SU-DHL-6 (cell line): ENCODE data around the gene CDH23.

ENCODE experiments used
- H2AFZ ChIP-seq: fragments of 200-600 bp; sonication (generic); 2 replicates; pipeline ENCODE4 v1.6.1; 2014; ENCODE audit warnings: low read depth, mild to moderate bottlenecking, moderate library complexity, mixed read lengths, antibody characterized with exemption, low read length; ENCODE audit not compliant: severe bottlenecking
- H3F3A ChIP-seq: fragments of 200-600 bp; shearing (Covaris generic); 2 replicates; pipeline ENCODE4 v1.6.0; 2016; ENCODE audit warnings: antibody characterized with exemption, mild to moderate bottlenecking; ENCODE audit not compliant: insufficient read depth
- H3K27ac ChIP-seq: fragments of 200-600 bp; sonication (generic); 2 replicates; pipeline ENCODE4 v1.5.1; 2016; ENCODE audit warnings: low read depth, mild to moderate bottlenecking, low read length, moderate library complexity, mixed read lengths
- H3K27me3 ChIP-seq: fragments of 200-600 bp; sonication (generic), shearing (Covaris generic); 2 replicates; pipeline ENCODE4 v1.6.0; 2014; ENCODE audit warnings: mild to moderate bottlenecking, low read length
- H3K36me3 ChIP-seq: fragments of 200-600 bp; sonication (generic); 2 replicates; pipeline ENCODE4 v1.6.1; 2014; ENCODE audit warnings: mild to moderate bottlenecking, low read length, mixed read lengths
- H3K4me2 ChIP-seq: fragments of 300-600, 200-600 bp; shearing (Covaris generic), sonication (generic); 2 replicates; pipeline ENCODE4 v1.6.0; 2014; ENCODE audit warnings: low read length, low read depth, mild to moderate bottlenecking; ENCODE audit not compliant: poor library complexity, severe bottlenecking
- H3K4me3 ChIP-seq: fragments of 200-600 bp; sonication (generic); 2 replicates; pipeline ENCODE4 v1.5.1; 2014; ENCODE audit warnings: antibody characterized with exemption, low read length, mild to moderate bottlenecking, mixed read lengths; ENCODE audit not compliant: insufficient read depth, poor library complexity, severe bottlenecking
- H3K79me2 ChIP-seq: fragments of 200-600 bp; sonication (generic); 2 replicates; pipeline ENCODE4 v1.6.1; 2014; ENCODE audit warnings: mild to moderate bottlenecking, low read length, moderate library complexity; ENCODE audit not compliant: insufficient read depth
- H3K9ac ChIP-seq: fragments of 200-600 bp; sonication (generic); 2 replicates; pipeline ENCODE4 v1.7.0; 2014; ENCODE audit warnings: mild to moderate bottlenecking, low read length
- H3K9me2 ChIP-seq: fragments of 200-600 bp; sonication (generic); replicated peaks from 2 replicates; pipeline ENCODE4 v1.6.1; 2014; ENCODE audit warnings: low read length; ENCODE audit not compliant: insufficient read depth
- H3K9me3 ChIP-seq: fragments of 200-600 bp; sonication (generic); 2 replicates; pipeline ENCODE4 v1.6.1; 2014; ENCODE audit warnings: low read length, mixed read lengths; ENCODE audit not compliant: insufficient read depth
- H4K20me1 ChIP-seq: fragments of 200-600 bp; sonication (generic); 2 replicates; pipeline ENCODE4 v1.6.1; 2014; ENCODE audit warnings: low read depth, mild to moderate bottlenecking, antibody characterized with exemption, low read length, moderate library complexity, mixed read lengths
- EZH2phosphoT487 ChIP-seq: fragments of 200-600 bp; sonication (generic), shearing (Covaris generic); conservative IDR thresholded peaks from 2 replicates; pipeline ENCODE4 v1.6.1; 2018; ENCODE audit warnings: mild to moderate bottlenecking, antibody characterized with exemption, low read length, moderate library complexity, mixed read lengths
- TF ChIP-seq, protein P1 (sequence below): fragments of 200-600 bp; sonication (generic); IDR thresholded peaks from one replicate; pipeline ENCODE4 v1.5.1; 2017; ENCODE audit warnings: antibody characterized with exemption, mild to moderate bottlenecking, low read length, moderate library complexity; ENCODE audit not compliant: insufficient read depth, poor library complexity, severe bottlenecking

CDH23 gene

DNA sequence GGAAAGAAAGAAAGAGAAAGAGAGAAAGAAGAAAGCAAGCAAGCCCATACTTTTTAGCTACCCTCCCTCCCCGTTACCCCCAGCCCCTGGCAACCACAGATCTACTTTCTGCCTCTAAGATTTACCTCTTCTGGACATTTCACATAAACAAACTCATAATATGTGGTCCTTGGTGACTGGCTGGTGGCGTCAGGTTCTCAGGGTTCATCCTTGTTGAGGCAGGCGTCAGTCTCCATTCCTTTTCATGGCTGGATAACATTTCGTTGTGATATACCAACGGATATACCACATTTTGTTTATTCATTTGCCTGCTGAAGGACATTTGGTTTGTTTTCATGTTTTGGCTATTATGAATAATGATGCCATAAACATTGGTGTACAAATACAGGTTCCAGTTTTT is 30.5 kb downstream of the CDH23 start:
- Histone ChIP-seq H3K27ac (no peak overlapping the region), H3K79me2 (no peaks in the 10 kb centered on the region)
- TF ChIP-seq, protein P1, sequence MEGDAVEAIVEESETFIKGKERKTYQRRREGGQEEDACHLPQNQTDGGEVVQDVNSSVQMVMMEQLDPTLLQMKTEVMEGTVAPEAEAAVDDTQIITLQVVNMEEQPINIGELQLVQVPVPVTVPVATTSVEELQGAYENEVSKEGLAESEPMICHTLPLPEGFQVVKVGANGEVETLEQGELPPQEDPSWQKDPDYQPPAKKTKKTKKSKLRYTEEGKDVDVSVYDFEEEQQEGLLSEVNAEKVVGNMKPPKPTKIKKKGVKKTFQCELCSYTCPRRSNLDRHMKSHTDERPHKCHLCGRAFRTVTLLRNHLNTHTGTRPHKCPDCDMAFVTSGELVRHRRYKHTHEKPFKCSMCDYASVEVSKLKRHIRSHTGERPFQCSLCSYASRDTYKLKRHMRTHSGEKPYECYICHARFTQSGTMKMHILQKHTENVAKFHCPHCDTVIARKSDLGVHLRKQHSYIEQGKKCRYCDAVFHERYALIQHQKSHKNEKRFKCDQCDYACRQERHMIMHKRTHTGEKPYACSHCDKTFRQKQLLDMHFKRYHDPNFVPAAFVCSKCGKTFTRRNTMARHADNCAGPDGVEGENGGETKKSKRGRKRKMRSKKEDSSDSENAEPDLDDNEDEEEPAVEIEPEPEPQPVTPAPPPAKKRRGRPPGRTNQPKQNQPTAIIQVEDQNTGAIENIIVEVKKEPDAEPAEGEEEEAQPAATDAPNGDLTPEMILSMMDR: no peak
- TF ChIP-seq EZH2phosphoT487: no peak

DNA sequence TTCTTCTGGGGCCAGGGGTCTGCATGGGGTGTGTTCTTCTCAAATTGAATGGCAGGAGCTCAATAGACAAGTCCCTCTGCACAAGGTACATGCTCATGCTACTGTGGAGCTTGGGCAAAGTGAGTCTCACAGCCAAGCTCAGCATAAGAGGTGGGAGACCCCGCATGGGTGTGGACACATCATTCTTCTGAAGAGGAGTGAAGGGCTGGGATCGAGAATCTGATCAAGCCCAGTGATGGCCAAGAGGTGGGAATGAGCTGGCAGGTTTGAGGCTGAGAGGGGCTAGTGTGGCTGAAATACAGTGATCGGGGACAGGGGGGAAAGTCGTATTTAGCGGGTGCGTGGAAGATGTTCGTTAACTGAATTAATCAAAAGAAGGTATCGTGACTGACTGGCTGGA is 32.6 kb downstream of the CDH23 start:
- H3K9me2 ChIP-seq: no peaks in the 10 kb centered on the region
- no peaks in the 10 kb centered on the region for H3K9me3 ChIP-seq
- H3K27ac ChIP-seq: no peak overlapping the region
- no peaks in the 10 kb centered on the region for H3K27me3 ChIP-seq
- H3F3A ChIP-seq: no peaks in the 10 kb centered on the region
- H3K4me3 ChIP-seq: no peak overlapping the region
- H3K36me3 ChIP-seq: no peaks in the 10 kb centered on the region
- no peak overlapping the region for H2AFZ ChIP-seq
- no peaks in the 10 kb centered on the region for H4K20me1 ChIP-seq
- H3K79me2 ChIP-seq: no peaks in the 10 kb centered on the region
- no peak overlapping the region for H3K4me2 ChIP-seq
- no peak overlapping the region for H3K9ac ChIP-seq
- no peak for TF ChIP-seq EZH2phosphoT487
- TF ChIP-seq, protein P1: no peak

More for the DNA sequence above, 30.5 kb downstream of the CDH23 start:
- Histone ChIP-seq H3K9me2 (no peaks in the 10 kb centered on the region), H4K20me1 (no peaks in the 10 kb centered on the region), H3K27me3 (no peaks in the 10 kb centered on the region), H3K36me3 (no peaks in the 10 kb centered on the region), H2AFZ (no peak overlapping the region), H3K9ac (no peak overlapping the region), H3F3A (no peaks in the 10 kb centered on the region), H3K4me2 (no peak overlapping the region), H3K9me3 (no peaks in the 10 kb centered on the region), H3K4me3 (no peak overlapping the region)

DNA sequence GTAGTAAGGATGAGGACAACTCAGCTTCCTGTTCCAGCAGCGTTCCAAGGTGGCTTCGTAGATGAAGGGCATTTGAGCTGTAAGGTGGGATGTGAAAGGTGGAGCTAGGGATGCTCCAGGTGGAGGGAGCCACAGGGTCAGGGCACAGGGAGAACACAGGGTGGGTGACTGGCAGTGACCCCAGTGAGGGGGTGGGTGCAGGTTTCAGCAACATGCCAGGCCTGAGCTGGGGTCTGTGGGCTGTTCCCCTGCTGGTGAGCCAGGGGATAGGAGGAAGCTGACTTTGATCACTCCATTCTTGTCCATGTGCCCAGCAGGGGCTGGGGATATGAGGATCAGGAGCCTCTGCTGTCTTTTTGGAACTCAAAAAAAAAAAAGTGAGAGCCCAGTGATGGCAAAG is 33.2 kb downstream of the CDH23 start:
- Histone ChIP-seq H3K4me2 (no peak overlapping the region), H4K20me1 (no peaks in the 10 kb centered on the region), H3K9me3 (no peaks in the 10 kb centered on the region), H3K27ac (no peak overlapping the region), H3K27me3 (no peaks in the 10 kb centered on the region), H3K36me3 (no peaks in the 10 kb centered on the region), H3F3A (no peaks in the 10 kb centered on the region), H2AFZ (no peak overlapping the region), H3K79me2 (no peaks in the 10 kb centered on the region), H3K9ac (no peak overlapping the region), H3K4me3 (no peak overlapping the region), H3K9me2 (no peaks in the 10 kb centered on the region)
- TF ChIP-seq, protein P1: no peak
- no peak for TF ChIP-seq EZH2phosphoT487
